COLO668 (cell line): ENCODE results near the gene NUP50.

ENCODE experiments used
- DNase-seq: peaks from one replicate; lab custom pipeline; 2025; ENCODE audit not compliant: unreplicated experiment; lab: John Stamatoyannopoulos, UW

The NUP50 gene

DNA sequence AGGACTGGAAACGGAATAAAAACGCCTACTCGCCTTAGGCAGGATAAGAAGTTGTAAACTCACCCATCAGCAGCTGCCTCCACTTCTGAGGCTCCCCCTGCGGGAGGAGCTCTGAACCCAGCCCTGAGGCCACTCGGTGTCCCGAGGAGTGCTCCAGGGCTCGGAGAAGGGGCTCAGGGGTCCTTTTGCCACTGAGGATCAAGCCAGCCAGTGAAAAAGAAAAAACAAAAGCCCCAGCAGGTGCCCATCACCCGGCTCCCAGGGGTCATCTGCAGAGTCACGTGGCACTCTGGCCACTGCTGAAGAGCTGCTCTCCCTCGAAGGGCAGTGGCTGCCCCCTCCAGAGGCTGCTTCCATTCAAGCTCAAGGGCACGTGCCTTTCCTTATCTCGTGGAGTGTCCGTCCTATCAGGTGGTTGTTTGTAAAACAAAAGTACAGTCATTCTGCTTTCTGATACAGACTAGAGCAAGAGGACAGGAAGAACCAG, 29.0 kb downstream of the NUP50 start:
- DNase-seq: no peak

DNA sequence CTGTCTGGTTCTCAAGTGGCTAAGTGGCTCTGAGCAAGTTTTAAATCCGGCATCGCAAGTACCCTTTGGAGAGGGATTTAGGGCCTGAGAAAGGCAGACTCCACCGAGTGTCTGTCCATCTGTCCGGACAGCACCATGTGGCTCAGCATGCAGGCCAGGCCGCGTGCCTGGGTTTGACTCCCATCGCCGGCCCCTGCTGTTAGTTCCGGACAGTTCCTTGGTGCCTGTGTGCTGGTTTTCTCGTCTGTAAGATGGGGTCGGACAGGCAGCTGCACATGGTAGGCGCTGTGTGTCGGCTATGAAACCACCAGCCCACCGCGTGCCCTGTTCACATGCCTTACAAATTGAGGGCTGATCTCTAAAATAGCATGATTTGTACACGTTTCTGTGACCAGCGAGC, 31.0 kb downstream of the NUP50 start:
- no peak for DNase-seq

DNA sequence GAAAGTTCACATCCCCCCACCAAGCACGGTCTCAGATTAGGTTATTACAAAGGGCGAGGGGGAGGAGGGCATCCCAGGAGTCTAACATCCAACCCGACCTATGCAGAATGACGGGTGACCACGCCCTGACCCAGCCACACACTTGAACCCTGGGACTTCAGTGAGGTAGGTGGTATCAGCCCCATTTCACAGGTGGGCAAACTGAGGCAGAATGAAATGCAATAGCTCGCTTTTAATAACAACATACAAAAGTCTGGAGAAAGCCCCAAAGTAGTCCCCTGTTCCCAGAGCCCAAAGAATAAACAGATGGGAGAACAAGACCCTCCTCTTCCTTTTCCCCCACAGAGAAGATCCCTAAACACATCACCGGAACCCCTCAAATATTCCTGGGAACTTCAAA, 31.9 kb downstream of the NUP50 start:
- no peak for DNase-seq

DNA sequence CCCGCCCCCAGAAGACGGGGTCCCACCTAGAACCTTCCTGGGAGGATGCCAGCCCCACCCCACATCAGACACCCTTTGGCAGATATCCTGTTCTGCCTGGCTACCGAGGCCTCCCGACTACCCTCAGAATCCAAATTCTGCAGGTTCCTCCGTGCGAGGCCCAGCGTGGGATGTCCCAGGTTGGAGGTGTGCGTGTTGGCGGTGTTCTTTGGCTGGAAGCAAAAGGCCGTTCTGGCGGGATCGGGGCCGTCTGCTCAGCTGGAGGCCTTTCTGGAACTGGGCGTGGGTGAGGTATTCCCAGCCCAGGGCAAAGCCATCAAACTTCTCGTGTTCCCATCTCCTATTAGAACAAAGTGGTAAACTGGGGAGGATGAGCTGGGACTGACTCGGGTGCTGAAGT, 32.6 kb downstream of the NUP50 start:
- DNase-seq: no peak

DNA sequence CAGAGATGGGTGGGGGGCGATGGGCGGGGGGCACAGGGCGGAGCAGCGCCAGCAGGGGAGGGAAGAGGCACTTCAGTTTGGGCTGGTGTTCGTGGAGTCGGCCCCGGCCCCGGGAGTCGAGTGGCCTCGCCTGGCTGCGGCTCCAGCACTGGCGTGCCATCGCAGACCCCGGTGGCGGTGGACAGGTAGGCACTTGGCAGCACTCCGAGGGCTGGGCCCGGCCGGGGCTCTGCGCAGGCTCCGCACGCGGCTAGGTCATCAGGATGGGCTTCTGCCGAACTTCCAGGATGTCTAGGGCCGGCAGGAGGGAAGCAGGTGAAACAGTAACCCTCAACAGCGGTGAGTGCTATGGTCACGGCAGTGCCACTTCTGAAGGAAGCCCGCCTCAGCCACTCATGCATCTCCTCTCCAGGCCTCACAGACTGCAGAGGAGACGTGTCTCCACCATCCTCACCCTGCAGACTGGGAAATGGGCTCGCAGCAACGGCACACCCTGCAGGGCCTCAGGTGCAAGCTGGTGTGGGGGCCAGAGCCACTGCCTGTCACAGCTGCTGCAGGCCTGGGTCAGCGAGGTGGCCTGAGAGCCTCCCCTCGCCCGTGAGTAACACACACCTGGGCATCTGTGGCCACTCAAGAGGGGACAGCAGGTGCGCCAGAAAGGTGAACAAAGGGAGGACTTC, 33.3 kb downstream of the NUP50 start:
- DNase-seq: peak; percentile 14

DNA sequence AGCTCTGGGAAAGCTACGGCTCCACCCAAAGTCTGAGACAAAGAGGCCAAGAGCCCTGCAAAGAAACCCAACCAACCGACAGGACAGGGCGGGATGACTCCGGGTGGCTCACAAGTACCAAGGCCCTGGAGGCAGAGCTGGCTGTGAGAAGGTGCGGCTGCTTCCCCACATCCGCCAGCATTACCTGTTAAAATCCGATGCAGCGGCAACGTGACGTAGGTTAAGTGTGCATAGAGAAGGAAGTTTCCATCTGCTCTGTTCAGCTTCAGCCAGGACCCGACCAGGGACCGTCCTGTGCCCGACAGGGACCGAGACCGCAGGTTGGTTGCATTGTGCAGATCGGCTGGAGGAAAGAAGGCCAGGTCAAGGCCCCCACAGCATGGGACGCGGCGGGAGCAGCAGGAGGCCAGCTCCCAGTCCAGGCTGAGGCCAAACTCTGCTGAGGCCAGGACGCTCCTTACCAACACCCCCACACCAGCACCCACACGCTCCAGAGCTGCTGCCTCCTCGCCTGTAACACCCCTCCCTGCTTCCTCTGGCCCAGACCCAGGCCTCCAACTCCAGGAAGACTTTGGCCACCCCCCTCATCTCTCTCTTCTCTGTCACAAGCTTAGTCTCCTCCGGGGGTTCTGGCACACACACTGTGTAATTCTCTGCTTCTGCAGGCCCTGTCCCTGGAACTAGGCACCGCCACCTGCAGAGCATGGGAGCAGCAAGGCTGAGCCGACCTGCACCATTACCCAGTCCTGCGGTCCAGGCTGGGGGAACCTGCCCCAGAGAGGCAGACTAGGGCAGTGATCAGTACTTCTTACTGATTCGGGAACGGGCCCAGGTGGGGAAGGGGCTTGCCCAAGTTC, 34.1 kb downstream of the NUP50 start:
- no peak for DNase-seq

DNA sequence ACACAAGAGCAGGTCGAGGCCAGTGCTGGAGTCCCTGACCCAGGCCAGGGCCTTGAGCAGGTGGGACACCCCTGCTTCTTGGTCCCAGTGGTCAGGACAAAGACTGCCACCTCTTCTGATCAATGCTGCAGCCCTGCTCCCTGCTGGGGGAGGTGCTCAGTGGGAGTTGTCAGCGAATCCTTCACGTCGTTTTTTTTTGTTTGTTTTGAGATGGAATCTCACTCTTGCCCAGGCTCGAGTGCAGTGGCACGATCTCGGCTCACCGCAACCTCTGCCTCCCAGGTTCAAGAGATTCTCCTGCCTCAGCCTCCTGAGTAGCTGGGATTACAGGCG, 34.7 kb downstream of the NUP50 start:
- DNase-seq: no peak

DNA sequence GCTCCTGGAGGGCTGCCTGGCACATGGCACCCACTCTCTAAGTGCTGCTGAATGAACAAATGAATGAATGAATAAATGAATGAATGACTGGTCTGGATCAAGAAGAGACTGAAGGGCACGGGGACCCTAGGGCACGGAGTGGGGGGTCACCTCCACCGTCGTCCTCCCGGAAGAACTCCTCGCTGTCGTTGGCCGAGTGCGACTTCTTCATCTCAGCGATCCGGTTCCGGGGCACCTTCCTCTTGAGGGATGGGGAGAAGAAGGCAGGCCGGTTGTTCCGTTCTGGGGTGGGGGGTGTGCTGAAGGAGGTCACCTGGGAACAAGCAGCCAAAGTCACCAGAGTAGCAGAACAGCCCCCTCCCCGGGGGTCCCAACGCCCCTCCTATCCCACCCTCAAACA, 36.0 kb downstream of the NUP50 start:
- DNase-seq: no peak

DNA sequence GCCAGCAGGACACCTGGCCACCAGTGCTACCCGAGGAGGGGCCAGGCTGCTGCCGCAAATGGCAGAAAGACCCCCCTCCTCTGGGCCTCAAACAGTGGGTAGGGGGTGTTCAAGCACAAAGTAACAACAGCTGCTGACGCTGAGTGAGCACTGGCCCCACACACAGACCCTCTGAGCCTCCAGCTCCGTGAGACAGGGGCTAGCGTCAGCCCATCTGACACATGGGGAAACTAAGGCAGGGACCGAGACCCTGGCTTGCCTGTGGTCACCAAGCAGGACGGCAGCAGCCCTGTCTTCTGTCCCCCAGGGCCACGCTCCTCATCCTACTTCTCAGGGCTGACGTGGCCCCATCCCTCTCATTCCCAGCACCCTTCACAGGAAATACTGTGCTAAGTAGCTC, 36.5 kb downstream of the NUP50 start:
- DNase-seq: no peak

DNA sequence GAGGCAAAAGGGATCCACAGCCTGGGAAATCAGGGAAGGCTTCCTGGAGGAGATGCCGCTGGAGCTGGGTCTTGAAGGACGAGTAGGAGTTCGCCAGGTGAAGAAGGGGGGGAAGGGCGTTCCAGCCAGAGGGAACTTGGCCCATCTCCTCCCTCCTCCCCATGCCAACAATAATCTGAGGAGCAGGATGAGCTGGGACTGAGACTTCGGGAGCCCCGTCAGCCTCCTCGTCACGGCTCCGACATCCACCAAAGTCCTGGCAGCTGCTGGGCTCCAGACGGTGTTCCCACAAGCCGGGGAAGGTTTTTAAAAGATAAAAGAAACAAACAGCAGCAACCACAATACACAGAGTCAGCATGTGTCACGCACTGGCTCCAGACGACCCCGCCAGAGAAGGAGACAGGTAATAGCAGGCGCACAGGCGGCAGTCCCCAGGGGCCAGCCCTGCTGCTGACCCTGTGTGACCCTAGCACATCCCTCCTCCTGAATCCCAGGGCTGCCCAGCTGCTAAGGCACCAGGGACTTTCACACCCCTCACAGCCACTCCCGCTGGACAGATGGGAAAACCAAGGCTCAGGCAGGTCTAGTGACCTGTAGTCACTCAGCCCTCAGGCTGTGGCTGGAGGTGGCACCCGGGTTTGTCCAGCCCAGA, 37.3 kb downstream of the NUP50 start:
- DNase-seq: no peak

DNA sequence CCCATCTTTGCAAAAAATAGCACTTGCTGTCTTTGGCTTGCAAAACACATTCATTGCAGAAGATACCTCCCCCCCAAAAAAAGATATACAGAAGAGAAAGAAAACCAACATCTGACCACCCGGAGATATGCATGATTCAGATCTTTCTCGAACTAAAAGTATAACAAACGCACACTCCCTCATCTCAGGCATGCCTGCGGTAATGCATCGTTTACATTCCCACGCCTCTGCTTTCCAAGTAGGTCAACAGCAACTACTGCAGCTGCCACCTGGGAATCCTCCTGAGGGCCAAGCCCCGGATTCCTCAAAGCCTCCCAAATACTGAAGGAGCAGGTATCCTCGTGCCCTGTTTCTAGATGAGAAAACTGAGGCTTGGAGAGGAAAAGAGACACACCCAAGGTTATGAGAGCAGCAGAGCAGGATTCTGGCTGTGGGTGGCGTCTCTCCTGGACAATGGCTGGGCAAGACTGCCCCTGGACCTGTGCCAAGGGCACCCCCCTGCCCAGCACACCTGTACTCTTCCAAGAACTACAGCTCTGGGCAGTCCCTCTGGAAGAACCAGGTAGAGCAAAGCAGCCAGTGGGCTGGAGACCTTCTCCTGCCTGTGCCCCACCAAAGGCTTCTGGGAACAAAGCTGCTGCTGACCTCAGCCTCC, 38.1 kb downstream of the NUP50 start:
- DNase-seq: peak; percentile 34

DNA sequence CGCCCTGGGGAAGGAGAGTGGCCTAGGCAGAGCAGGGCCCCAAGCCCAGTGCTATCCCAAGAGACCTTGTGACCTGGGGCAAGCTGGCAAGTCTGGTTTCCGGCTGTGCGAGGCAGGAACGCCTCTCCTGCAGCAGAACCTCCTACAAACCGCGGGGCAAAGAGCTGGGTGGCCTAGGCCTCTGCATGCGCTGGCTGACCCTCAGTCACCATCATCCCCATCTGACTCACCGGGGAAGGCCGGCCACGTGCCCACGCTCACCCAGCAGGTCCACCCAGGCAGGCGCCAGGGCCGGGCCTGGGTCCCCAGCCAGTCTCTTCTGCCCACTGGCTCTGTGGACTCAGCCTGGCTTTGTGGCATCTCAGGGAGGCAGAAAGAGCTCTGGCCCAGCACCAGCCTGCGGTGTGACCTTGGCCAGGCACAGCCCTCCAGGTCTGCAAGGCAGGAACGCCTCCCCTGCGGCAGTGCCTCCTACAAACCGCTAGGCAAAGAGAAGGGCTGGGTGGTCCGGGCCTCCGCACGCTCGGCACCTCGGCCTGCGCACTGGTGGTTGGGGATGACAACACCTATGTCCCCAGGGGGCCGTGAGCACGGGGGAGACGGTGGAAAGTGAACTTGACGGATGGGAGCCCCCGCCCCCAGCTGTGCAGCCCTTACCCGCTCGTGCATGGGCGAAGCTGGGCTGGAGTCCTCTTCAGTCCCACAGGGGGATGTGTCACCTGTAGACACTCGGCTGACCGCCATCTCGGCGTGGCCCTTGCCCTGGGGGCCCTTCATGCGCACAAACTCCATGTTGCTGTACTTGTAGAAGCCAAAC, 38.8 kb downstream of the NUP50 start:
- DNase-seq: no peak

DNA sequence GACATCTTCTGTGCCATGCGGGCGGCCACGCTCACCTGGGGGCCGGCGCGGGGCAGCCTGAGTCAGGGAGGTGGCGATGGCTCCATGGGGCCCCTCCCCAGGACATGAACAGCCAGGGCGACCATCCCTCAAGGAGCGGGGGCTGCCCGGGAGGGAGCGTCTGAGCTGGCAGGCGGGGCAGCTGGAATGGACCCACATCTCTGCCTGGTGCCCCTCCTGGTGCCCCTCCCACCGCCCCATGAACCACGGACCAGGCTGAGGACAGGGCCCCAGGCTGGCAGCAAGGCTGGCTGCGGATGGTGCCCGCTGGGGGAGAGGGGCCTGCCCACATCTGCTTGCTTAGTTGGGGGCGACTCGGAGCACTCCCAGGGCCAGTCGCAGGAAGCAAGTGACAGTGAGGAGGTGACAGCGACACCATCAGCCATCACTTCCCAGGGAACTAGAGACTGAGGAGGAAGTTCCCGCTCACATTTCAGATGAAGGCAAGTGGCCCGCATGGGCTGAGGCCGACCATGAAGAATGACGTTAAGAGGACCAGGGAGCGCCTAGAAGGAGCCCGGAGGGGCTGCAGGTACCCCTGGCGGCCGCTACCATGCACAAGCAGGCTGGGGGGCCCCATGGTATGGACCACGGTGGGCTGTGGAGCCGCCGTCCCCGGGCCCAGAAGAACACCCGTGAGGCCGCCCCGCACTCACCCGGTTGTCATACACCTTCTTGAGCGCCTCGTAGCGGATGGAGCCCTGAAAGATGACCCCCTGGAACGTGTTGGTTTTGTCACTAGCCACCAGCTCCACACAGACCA, 39.6 kb downstream of the NUP50 start:
- DNase-seq: no peak

DNA sequence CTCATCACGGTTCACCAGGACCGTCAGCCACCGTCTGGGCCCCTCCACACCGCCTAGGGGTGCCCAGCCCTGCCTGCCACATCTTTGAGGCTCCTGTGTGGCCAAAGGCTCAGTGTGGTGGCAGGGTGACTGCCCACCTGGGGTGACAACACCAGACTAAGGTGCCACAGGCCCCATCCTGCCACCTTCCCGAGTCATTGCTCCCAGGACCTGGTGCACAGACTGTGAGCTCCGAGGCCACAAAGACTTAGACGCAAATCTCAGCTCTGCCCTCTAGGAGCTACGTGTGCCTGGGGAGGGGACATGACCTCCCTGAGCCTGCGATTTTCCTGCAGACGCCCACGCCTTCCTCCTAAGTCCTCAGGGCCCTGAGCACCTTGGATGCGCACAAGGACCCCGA, 40.5 kb downstream of the NUP50 start:
- DNase-seq: no peak

DNA sequence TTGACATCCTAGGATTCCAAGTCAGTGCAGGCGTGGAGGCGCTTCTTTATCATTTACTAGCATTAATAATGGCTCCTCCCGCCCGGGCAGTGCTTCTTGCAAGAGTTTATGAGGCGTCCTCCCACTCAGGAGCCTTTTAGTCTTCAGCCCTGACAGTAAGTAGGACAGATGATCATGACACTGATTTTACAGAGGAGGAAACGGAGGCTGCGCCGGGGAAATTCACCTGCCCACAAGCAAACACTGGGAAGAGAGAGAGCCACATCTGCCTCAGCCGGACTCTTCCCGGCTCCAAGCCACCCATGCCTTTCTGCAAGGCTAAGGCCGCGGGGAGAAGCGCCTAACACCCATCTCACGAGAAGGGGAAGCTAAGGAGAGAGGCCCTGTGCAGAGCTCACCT, 41.1 kb downstream of the NUP50 start:
- DNase-seq: no peak

DNA sequence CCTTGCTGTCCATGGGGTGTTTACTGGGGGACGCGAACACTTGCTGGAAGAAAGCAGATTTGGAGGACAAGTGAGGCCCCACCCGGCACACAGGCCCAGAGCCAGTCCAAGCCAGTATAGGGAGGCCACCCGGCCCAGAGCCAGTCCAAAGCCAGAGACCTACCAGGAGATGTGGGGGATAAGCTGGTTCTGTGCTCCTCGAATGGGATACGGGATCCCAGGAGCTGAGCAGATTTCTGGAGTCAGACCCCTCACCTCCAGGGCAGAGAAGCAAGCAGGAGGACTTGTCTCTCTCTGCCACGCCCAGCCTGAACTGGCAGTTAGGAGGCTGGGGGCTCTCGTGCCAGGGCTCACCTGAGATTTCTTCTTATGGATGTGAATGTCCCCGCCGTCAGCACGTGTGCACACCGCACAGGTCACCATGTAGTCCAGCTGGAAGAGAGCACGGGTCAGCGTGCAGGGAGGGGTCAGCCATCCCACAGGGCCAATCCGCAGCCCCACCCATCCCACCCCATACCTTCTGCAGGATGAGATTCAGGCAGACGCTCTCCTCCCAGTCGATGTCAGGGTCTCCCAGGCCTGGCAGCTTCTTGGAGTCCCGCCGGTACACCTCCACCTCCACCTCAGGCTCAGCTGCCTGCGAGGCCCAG, 41.7 kb downstream of the NUP50 start:
- no peak for DNase-seq

DNA sequence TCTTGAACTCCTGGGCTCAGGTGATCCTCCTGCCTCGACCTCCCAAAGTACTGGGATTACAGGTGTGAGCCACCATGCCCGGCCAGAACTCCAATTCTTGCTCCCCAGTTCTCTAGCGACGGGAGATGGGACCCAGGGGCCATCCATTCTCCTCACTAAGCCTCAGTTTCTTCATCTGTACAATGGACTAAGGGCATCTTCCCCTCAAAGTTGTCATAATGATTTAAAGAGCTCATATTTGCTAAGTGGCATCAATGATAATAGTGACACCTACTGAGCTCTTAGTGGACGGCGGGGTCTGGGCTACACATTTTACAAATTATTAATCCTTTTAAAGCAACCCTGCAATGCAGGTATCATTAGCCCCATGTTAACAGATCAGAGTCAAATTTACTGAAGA, 42.5 kb downstream of the NUP50 start:
- DNase-seq: no peak

DNA sequence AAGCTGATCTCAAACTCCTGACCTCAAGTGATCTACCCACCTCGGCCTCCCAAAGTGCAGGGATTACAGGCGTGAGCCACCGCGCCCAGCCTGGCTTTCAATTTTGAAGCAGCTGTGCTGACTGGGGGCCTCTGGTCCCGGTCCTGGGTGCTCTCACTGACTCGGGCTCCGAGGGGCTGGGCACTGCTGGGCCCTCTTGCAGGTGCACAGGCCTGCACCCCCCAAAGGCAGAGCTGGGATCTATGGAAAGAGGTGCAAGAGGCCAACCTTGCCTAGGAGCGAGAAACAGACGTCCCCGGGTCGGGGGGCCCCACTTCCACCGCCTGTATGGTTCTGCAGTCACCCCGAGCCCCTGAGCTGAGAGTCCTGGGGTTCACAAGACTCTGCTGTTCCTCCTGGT, 43.8 kb downstream of the NUP50 start:
- no peak for DNase-seq

DNA sequence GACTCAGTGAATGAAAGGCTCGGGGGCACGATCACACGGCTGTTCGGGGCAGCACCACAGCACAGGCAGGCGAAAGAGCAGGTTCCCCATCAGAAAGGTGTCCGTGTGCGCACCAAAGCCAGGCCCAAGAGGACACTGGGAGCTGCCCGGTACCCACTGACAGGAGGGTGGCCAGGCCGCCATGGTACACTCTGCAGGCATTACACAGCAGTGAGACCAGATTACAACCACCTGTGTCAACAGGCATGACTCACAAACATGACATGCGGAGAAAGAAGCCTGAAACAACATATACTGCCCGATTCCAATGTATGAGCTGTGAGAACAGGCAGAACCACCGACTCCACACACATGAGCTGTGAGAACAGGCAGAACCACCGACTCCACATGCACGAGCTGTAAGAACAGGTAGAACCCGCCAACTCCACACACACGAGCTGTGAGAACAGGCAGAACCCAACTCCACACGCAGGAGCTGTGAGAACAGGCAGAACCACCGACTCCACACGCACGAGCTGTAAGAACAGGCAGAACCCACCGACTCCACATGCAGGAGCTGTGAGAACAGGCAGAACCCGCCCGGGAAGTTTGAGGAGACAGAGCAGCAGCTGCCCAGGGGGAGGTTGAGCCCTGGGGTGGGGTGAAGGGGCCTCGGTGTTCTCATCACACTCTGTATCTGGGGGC, 44.4 kb downstream of the NUP50 start:
- peak; percentile 62 for DNase-seq
